OCI-LY3 (cell line): ENCODE measurements around the gene RGS9.

Experiments
- CTCF ChIP-seq: fragments of 200-600, 300-600 bp; sonication (generic); IDR thresholded peaks from 2 replicates; pipeline ENCODE4 v1.5.1; 2014; ENCODE audit warnings: antibody characterized with exemption, low read length, low read depth
- EZH2phosphoT487 ChIP-seq: fragments of 200-600 bp; shearing (Covaris generic); IDR thresholded peaks from 2 replicates; pipeline ENCODE4 v1.6.1; 2018; ENCODE audit warnings: antibody characterized with exemption, mixed run types, low read depth

DNA sequence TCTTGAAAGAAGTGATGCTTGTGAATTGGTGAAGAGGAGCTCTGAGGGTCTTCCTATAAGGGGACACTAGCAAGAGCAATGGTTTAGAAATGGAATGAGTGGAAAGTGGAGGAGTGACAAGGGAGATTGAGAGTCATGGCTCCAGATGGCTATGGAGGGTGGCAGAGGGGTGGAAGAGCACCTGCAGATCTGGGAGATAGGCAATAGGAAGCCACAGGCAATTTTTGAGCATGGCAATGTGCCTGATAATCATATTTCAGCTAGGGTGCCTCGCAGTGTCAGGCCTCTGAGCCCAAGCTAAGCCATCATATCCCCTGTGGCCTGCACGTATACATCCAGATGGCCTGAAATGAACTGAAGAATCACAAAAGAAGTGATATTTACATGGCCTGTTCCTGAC lies 21.5 kb downstream of the RGS9 start:
- TF ChIP-seq CTCF = no peak
- TF ChIP-seq EZH2phosphoT487 = no peak
